HG02943 (cell line): ENCODE measurements around the gene SPRED2.

ENCODE experiments used
- ATAC-seq: cut with Tn5 transposase; IDR thresholded peaks from one replicate; pipeline ENCODE4 v1.9.1; 2021; ENCODE audit warnings: mild to moderate bottlenecking, low read depth, moderate library complexity; ENCODE audit not compliant: unreplicated experiment

Gene SPRED2

GRCh38 chr2:65432227-65433190, at the start of gene SPRED2:
Gene SPRED2, minus strand, starts transcription at chr2:65432599. Its CDS starts 612 bp downstream, at chr2:65431987.
- peak; percentile 31 for ATAC-seq

GRCh38 chr2:65481961-65482360, 49.6 kb upstream of the SPRED2 start:
- ATAC-seq = no peak

DNA sequence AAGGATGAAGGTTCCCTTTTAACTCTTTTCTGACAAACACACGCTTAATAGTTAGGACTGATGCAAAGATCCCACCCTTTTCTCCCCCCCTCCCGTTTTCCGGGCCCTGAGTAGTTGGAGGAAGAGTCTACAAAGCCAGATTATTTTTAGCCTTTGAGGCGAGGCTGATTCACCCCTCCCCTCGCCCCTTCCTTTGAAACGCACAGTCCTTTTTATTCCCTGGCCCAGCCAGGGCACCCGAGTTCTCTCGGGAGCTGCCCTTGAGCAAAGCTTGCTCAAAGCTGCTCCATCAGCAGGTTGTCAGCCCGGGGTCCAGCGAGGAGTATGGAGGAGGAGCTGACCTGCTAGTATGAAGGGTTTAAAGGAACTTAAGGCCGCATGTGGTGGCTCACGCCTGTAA, 47.1 kb upstream of the SPRED2 start:
- no peak for ATAC-seq

GRCh38 chr2:65478498-65479135, 46.2 kb upstream of the SPRED2 start:
- no peak for ATAC-seq

GRCh38 chr2:65477590-65477989, 45.2 kb upstream of the SPRED2 start:
- ATAC-seq = no peak

DNA sequence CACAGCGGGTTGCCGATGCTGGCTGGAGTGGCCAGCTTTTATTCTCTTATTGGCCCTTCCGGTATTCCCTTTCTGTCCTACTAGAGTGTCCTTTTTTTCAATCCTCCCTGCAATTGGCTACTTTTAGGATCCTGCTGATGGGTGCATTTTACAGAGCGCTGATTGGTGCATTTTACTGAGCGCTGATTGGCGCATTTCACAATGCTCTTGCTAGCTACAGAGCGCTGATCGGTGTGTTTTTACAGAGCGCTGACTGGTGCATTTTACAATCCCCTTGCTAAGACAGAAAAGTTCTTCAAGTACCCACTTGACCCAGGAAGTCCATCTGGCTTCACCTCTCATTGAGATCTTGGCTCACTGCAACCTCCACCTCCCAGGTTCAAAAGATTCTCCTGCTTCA, 44.4 kb upstream of the SPRED2 start:
- ATAC-seq = no peak

GRCh38 chr2:65475000-65475399, 42.6 kb upstream of the SPRED2 start:
- ATAC-seq = no peak

- ATAC-seq = no peak
These were observed 40.6 kb upstream of the SPRED2 start for GRCh38 chr2:65473045-65473444.

DNA sequence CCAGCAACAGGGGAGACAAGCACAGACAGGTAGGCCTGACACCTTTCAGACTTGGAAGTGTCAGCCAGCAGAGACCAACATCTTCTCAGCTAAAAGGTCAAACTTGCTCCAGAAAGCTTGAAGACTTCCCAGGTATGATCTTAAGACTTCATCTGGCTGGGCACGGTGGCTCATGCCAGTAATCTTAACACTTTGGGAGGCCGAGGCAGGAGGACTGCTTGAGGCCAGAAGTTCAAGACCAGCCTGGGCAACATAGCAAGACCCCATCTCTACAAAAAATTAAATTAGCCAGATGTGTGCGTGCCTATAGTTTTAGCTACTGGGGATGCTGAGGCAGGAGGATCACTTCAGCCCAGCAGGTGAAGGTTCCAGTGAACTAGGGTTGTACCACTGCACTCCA, 39.0 kb upstream of the SPRED2 start:
- no peak for ATAC-seq

DNA sequence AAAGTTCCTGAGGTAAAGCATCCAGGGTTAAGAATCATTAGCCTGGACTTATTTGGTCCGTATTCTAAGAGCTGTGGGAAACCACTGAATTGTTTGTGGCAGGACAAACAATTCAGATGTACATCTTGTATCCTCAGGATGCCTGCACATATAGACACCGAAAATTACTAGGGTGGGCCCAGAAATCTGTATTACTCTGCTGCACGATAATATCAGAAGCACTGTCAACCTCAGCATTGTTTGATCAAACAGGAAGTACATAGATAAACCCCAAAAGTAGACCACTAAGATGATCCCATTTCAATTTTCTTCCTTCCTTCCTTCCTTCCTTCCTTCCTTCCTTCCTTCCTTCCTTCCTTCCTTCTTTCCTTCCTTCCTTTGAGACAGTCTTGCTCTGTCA, 34.2 kb upstream of the SPRED2 start:
- ATAC-seq = no peak

GRCh38 chr2:65465857-65466256, 33.5 kb upstream of the SPRED2 start:
- ATAC-seq = no peak

GRCh38 chr2:65465124-65465523, 32.7 kb upstream of the SPRED2 start:
- ATAC-seq = no peak

GRCh38 chr2:65464604-65465003, 32.2 kb upstream of the SPRED2 start:
- ATAC-seq = no peak

GRCh38 chr2:65458999-65459398, 26.6 kb upstream of the SPRED2 start:
- ATAC-seq = no peak

GRCh38 chr2:65456886-65457285, 24.5 kb upstream of the SPRED2 start:
- no peak for ATAC-seq

DNA sequence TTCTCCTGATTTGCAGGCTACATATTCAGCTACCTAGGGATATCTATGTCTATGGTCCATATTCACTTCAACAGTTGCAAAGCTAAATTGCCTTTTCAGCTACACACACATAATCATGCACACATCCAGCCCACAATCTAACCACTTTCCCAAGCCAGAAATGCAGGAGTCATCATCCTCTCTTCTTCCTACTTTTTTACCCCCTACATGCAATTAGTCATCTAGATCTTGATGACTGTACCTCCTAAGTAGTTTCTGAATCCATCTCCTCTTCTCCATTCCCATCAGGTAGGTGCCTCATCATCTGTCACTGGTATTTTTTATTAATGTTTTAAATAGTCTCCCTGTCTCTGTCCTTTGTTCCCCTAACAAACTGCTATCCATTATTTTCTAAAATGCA, 23.7 kb upstream of the SPRED2 start:
- ATAC-seq = no peak

- ATAC-seq = no peak
These were observed 21.5 kb upstream of the SPRED2 start for GRCh38 chr2:65453916-65454315.

DNA sequence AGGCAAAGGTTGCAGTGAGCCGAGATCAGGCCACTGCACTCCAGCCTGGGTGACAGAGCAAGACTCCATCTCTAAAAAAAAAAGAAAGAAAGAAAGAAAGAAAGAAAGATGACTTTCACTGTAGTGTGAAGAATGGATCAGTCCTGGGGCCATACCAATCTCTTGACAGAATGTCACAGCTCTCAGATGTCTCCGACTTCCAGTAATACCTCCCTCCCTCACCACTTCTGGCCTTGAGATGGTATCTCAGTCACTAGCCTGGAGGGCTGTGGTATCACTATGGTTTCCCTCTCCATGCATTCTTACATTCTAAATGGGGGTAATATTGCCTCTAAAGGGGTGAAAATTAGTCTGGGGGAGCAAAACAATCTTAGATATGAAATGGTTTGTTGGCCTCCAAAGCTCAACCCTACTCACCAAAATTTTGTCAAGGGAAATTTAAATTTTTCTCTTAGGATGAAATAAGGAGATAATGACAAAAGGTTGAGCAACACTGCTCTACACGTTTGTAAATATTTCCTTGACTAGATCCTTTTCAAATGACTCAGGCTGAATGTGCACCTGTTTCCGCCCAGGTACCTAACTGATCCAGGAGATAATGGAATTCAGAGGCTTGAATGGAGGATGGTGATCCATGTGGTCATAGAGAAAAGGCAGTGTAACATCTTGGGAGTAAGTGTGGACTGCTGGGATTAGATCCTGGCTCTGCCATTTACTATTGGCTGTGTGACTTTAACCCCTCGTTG, 19.9 kb upstream of the SPRED2 start:
- ATAC-seq = no peak

DNA sequence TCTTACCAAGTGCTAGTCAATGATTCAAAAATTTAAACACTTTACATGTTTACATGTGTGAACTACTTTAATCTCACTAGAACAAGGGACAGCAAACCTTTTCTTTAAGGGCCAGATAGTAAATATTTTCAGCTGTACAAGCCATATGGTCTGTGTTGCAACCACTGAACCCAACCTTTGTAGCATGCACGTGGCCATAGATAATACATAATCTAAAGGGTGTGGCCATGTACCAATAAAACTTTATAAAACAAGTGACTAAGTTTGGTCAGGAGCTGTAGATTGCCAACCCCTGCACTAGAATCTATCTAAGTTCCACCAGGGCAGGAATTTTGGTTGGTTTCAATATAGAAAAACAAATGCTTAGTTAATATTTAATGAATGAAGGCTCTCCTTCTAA, 18.4 kb upstream of the SPRED2 start:
- ATAC-seq = no peak

GRCh38 chr2:65450393-65450792, 18.0 kb upstream of the SPRED2 start:
- ATAC-seq = no peak

- ATAC-seq = no peak
These were observed 11.2 kb upstream of the SPRED2 start for GRCh38 chr2:65443509-65444186.
